NCI-H2107 treated with DMSO at 0.1 percent for 48 hours (cell line): ENCODE data around the gene NLK.
"Not testable (repeated sequence)": the region's sequence is repeated elsewhere in the genome, so short reads cannot be mapped to it uniquely, and the experiment has no call there.

Experiments
- DNase-seq: peaks from one replicate; lab custom pipeline; 2025; ENCODE audit not compliant: unreplicated experiment; lab: John Stamatoyannopoulos, UW

The NLK gene

GRCh38 chr17:28228109-28228840 lies 185.8 kb downstream of the NLK start:
- DNase-seq, result no peak

- no peak for DNase-seq
Measured at GRCh38 chr17:28228986-28229729, 186.7 kb downstream of the NLK start.

GRCh38 chr17:28230011-28230410 lies 187.5 kb downstream of the NLK start:
- DNase-seq, result no peak

- DNase-seq, result not testable (repeated sequence)
Measured at GRCh38 chr17:28230607-28231006, 188.1 kb downstream of the NLK start.

GRCh38 chr17:28231624-28232023 lies 189.1 kb downstream of the NLK start:
- DNase-seq, result not testable (repeated sequence)

- not testable (repeated sequence) for DNase-seq
Measured at GRCh38 chr17:28232966-28233870, 190.7 kb downstream of the NLK start.

- not testable (repeated sequence) for DNase-seq
Measured at GRCh38 chr17:28233872-28234856, 191.7 kb downstream of the NLK start.

- not testable (repeated sequence) for DNase-seq
Measured at GRCh38 chr17:28235066-28235700, 192.7 kb downstream of the NLK start.

- DNase-seq, result not testable (repeated sequence)
Measured at GRCh38 chr17:28236033-28236653, 193.7 kb downstream of the NLK start.

- DNase-seq, result not testable (repeated sequence)
Measured at GRCh38 chr17:28238547-28239270, 196.2 kb downstream of the NLK start.

GRCh38 chr17:28239271-28239624 lies 196.8 kb downstream of the NLK start:
- DNase-seq, result no peak

GRCh38 chr17:28240688-28241340 lies 198.3 kb downstream of the NLK start:
- DNase-seq, result no peak

- DNase-seq, result no peak
Measured at GRCh38 chr17:28242791-28243190, 200.3 kb downstream of the NLK start.

GRCh38 chr17:28243268-28243667 lies 200.8 kb downstream of the NLK start:
- DNase-seq, result not testable (repeated sequence)

- DNase-seq, result no peak
Measured at GRCh38 chr17:28244446-28244845, 202.0 kb downstream of the NLK start.
